K562 (cell line): ENCODE results near the gene HYAL4. TPM values are rescaled to one million over a fixed set of nuclear protein-coding genes. Genes with fewer than 3 reads are reported as not detected.

Experiments used
- CTCF ChIP-seq, 3 experiments: IDR thresholded peaks in 2 of 3; conservative IDR thresholded peaks in 1 of 3; 2 replicates each; pipeline ENCODE4 v1.5.1; 2011 to 2012; ENCODE audit warnings: low read length in 3 of 3, mild to moderate bottlenecking in 3 of 3, control low read depth in 2 of 3, improper control_type of control experiment in 1 of 3, inconsistent platforms in 1 of 3, low read depth in 1 of 3, mixed read lengths in 1 of 3, moderate library complexity in 1 of 3; ENCODE audit not compliant: insufficient read depth in 2 of 3
- ESRRA ChIP-seq: fragments of 450-650 bp; IDR thresholded peaks from 2 replicates; pipeline ENCODE4 v1.6.1; 2014; ENCODE audit warnings: low read depth, mild to moderate bottlenecking, moderate library complexity, borderline replicate concordance
- HES1 ChIP-seq: fragments of 450-650 bp; IDR thresholded peaks from 2 replicates; pipeline ENCODE4 v1.6.1; 2016; ENCODE audit warnings: low read depth, mild to moderate bottlenecking, moderate library complexity
- MGA ChIP-seq: fragments of 450-650 bp; IDR thresholded peaks from 2 replicates; pipeline ENCODE4 v1.6.1; 2016; ENCODE audit warnings: mild to moderate bottlenecking, moderate library complexity
- NFYB ChIP-seq: IDR thresholded peaks from 2 replicates; pipeline ENCODE4 v1.6.1; 2011; ENCODE audit warnings: mild to moderate bottlenecking, moderate library complexity; ENCODE audit not compliant: insufficient read length; ENCODE audit errors: extremely low read depth
- SRSF7 ChIP-seq: fragments of 200-400 bp; formaldehyde crosslinking; optimal IDR thresholded peaks from 2 replicates; pipeline ENCODE3; 2017; ENCODE audit warnings: mild to moderate bottlenecking, low read depth, low read length
- ZC3H4 ChIP-seq: sonication (generic); formaldehyde crosslinking; IDR thresholded peaks from 2 replicates; pipeline ENCODE4 v1.9.0; 2021; ENCODE audit warnings: missing genetic modification reagents, borderline replicate concordance
- polyA plus RNA-seq, 8 experiments: library from polyadenylated mRNA; depleted of rRNA in 4 of 8; stranded (reverse) in 5 of 8; unstranded in 3 of 8; fragments of >200 nt; fragmentation: Nextera tagmentation in 2 of 8; fragmentation: Illumina TruSeq in 1 of 8; extraction: Ambion mirVana in 2 of 8; extraction: Trizol in 1 of 8; gene quantifications; 2 replicates each; pipeline versions ENCODE4 v1.2.1 to v1.2.3, GENCODE V29; 2011 to 2014; ENCODE audit warnings: inconsistent platforms in 1 of 8, missing spikeins in 1 of 8
- total RNA-seq, 7 experiments: library from RNA; depleted of rRNA in 6 of 7; stranded (reverse); fragments of >200 nt in 6 of 7; fragmentation: Illumina TruSeq in 2 of 7; extraction: Trizol in 2 of 7; gene quantifications; 2 replicates each; pipeline versions ENCODE4 v1.2.1 to v1.2.3, GENCODE V29; 2011 to 2021; ENCODE audit warnings: low replicate concordance in 1 of 7
- TF ChIP-seq, protein P1 (sequence below), 2 experiments: IDR thresholded peaks; 2 replicates each; pipeline ENCODE4 v1.6.1; 2012; ENCODE audit warnings: improper control_type of control experiment in 2 of 2, low read depth in 2 of 2, low read length in 2 of 2, borderline replicate concordance in 1 of 2

The HYAL4 gene
- total and polyA plus RNA-seq, 9 of the 15 experiments (the other 6 are each of a cell fraction or from before 2014, with no cell fraction given) = not detected

DNA sequence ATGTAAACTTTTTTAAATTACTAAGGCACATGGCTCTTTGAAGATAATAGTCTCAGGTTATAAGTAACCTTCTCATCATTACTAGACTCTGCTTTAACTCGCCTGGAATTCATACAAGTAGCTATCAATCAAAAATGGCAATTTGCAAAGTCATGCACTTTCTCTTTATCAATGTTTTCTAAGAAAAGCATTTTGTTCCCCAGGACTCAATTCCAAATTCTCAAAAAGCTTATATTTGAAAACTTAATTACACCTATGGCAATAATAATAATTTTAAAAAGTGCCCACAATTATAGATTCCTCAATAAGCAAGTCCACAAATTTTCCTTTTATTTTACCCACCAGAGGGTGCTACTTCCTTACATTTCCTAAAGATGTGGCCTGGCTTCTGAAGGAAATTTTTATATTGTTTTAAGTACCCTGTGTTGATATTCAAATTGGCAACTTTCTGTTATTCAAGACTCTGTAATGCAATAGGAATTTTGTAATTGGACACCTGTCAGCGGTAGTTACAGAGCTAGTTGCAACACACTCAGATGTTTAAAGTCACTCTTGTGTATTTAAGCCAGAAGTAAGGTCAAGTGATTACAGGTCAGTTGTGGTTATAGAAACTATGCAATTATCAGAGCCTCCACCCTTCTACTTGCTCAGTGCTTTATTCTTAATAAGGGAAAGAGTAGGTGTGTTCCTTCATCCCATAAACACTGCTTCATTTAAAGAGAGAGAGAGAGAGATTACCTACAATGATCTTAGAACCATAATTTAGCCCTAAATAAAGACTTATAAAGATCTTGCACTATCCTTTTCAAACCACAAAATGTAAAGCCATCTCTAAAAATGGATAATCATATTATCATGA is 47.1 kb upstream of the HYAL4 start (continued):
- peak; percentile 35; the same call in 1 of the 2 replicates for TF ChIP-seq HES1
- TF ChIP-seq, protein P1, sequence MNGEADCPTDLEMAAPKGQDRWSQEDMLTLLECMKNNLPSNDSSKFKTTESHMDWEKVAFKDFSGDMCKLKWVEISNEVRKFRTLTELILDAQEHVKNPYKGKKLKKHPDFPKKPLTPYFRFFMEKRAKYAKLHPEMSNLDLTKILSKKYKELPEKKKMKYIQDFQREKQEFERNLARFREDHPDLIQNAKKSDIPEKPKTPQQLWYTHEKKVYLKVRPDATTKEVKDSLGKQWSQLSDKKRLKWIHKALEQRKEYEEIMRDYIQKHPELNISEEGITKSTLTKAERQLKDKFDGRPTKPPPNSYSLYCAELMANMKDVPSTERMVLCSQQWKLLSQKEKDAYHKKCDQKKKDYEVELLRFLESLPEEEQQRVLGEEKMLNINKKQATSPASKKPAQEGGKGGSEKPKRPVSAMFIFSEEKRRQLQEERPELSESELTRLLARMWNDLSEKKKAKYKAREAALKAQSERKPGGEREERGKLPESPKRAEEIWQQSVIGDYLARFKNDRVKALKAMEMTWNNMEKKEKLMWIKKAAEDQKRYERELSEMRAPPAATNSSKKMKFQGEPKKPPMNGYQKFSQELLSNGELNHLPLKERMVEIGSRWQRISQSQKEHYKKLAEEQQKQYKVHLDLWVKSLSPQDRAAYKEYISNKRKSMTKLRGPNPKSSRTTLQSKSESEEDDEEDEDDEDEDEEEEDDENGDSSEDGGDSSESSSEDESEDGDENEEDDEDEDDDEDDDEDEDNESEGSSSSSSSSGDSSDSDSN (IDR thresholded peaks at IDR 0.05; ENCODE audit: borderline replicate concordance in 1 of 2, low read depth in 2 of 2, low read length in 2 of 2) = no peak
- 0 out of 2 replicates have a peak, but pooled peaks have one; percentile 7 for TF ChIP-seq MGA
- no peak for TF ChIP-seq ZC3H4 (CRISPR knock-in tag)
- peak; percentile 42 to 80 (median 45); a peak in 4 of 6 replicates for TF ChIP-seq CTCF (IDR thresholded peaks at IDR 0.05 in 2 of 3, conservative IDR thresholded peaks at IDR 0.05 in 1 of 3; ENCODE audit: insufficient read depth in 2 of 3, low read depth in 1 of 3, low read length in 3 of 3)
- TF ChIP-seq SRSF7 = no peak
- TF ChIP-seq NFYB = no peak
- peak; percentile 42; the same call in 1 of the 2 replicates for TF ChIP-seq ESRRA
